8988T (cell line): ENCODE results near the gene FAM78B.

ENCODE experiments used
- DNase-seq: peaks from one replicate; pipeline ENCODE4 v3.0.0; 2011

Gene FAM78B

DNA sequence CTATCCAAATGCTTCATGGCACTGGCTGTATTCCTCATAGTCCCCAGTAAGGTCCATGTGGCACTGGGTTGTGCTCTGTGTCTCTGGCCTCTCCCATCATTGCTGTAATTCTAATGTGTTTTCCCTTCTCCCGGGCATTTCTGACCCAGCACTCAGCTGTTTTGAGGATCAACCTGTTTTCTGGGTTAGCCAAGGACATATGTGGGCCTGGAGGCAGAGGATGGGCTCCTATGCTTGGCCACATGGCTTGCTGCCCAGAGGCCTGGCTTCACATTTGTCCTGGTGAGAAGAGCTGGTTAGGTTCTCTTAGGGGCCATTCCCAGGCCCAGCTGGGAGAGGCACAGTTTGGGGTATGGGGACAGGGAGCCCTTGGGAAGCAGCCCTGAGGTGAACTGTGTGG, 103.1 kb downstream of the FAM78B start:
- no peak for DNase-seq

- DNase-seq, result no peak
Observed at GRCh38 chr1:166062421-166063070, 104.3 kb downstream of the FAM78B start.

DNA sequence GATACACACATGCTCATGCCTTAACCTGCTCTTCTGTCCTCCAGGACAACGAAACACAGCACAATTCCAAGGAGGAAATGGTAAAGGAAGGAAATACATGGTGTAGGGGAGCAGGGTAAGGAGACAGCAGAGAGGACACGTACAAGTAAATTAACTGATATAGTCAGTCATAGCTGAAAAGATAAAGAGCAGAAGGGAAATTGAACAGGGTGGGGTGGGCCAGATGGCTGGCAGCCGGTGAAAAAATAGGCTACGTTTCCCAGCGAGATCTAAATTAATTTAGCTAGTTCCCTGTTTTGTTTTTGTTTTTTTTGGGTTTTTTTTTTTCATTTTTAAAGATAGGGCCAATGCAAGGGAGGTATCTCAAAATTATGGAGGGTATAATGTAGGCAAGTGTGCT, 109.2 kb downstream of the FAM78B start:
- no peak for DNase-seq

GRCh38 chr1:166053395-166053794, 113.4 kb downstream of the FAM78B start:
- DNase-seq, result no peak

- no peak for DNase-seq
Observed at GRCh38 chr1:166040202-166040997, 126.4 kb downstream of the FAM78B start.

DNA sequence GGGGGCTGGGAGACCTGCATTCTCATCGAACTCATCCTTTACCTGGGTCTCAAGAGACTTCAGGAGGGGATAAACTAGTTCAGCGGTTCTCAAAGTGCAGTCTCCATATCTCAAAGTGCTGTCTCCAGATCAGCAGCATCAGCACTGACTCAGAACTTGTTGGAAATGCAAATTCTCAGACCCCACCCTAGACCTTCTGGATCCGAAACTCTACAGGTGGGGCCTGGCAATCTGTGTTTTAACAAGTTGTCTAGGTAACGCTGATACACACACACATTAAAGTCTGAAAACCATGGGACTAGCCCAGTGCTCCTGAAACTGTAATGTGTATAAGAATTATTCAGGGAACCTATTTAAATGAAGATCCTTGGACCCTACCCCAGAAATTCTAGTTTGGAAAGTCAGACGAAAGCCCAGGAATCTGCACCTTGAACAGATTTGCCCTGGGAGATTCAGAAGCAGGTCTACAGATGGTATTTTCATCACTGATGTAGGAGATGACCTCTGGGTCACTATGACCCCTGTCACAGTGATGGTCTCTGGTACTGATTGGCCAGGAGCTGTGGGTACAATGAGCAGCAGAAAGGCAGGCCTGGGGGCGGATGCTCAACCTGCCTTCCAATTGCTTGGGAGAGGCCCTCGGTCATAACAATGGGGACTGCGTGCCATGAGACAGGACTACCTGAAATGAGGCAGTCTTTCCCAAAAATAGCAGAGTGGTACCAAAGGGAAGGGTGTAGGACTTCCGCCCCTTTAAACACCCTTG, 127.2 kb downstream of the FAM78B start:
- DNase-seq, result no peak

DNA sequence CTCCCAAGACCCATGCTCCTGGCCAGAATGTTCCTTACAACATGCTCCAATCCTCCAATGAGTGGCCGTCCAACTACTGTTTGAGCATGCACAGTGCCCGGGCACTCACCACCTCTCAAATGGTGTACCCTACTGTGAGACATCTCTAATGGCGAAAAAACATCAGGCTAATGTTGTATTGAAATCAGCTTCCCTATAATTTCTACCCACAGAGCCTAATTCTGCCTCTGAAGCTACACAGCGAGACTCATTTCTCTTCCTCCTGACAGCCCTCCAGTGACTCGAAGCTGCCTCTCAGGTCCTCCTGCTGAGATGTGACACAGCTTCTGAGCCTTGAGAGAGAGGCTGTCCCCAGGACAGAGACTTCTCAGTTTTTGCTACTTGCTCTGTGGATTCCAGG, 130.7 kb downstream of the FAM78B start:
- no peak for DNase-seq

GRCh38 chr1:166032572-166033371, 134.0 kb downstream of the FAM78B start:
- no peak for DNase-seq

DNA sequence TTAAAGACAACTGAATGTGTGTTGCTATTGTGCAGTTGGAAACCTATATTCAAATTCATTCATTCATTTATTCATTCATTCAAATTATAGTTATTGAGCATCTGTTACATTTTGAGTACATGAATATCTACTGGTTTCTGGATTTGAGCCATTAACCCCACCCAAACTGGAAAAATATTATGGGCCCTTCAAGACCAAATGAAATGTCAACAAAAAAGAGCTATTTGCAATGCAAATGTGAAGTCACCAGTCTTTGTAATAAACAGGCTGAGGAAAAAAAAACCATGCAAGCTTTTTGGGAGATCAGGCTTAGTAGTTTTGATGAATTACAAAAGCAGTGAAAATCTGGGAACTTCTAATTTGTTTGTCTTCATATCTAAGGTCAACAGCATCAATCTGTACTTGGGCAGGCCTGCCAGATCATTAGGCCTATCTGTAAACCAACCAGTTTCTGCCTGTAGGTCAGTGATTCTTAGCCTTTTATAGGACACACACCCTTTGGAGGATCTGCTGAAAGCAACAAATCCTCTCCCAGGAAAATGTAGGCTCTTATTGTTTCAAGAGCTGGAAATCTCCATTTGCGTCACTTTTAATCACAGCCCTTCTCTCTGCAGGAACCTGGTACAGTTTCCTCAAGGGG, 134.7 kb downstream of the FAM78B start:
- DNase-seq, result no peak

DNA sequence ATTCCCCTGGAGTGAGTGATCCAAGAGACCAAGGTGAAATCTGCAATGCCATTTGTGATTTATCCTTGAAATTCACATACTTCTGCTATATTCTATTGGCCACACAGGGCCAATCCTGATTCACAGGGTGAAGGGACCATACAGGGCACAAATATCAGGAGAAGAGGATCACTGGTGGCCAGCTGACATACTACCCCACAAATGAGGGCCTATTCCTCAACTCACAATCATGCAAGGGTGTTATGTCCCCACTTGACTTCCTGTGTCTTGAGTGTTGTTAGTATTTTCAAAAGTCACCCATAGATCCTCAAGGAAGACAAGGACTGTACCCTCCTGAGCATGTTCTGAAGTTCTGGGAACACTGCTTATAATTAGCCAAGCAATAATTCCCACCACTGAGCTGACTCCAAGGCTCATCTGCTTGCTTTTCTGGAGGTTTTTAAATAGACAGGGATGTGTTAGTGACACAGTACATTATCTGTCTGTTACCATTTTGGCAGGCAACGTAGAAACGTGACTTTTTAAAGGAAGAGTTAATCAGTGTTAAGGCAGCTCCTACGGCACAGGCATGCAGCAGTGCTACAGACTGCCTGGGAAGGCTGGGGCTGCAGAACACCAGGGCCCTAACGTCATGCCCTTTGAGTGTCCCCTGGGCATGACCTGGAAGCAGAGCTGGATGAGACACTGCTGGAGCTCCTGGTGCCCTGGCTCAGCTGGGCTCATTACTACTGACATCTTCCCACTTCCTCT, 137.4 kb downstream of the FAM78B start:
- DNase-seq, result no peak

DNA sequence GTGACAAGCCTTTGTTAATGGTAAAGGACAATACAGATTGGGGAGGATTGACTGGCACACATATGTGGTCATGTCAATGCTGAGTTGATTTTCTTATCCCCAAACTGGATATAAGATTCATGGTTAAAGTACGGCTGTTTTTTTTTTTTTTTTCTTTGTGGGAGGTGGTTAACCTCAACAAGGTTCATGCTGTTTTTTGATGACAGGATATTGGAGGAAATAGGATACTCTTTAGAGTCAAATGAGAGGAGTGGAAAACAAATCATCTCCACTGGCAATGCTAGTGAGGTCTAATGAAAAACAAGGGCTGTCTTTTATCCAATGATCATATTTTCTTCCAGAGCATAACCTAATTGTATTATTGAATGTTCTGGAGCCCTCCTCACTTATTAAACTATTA, 140.2 kb downstream of the FAM78B start:
- no peak for DNase-seq

DNA sequence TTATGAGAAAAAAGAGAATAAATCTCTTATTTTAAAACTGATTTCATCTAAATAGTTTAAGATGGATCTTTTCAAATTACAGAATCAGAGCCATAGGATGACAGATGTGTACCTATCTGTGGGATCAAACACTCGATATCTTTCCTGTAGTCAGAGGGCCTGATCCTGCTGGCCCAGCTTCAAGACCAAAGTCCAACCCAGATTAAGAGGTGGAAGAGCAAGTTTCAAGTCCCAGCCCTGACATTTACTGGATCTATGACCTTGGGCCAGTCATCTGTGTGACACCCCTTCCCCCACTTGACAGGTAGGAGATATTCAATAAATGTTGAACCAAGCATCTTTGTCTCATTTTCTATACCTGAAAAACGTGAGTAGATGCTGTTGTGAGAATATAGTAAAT, 140.7 kb downstream of the FAM78B start:
- DNase-seq, result no peak

DNA sequence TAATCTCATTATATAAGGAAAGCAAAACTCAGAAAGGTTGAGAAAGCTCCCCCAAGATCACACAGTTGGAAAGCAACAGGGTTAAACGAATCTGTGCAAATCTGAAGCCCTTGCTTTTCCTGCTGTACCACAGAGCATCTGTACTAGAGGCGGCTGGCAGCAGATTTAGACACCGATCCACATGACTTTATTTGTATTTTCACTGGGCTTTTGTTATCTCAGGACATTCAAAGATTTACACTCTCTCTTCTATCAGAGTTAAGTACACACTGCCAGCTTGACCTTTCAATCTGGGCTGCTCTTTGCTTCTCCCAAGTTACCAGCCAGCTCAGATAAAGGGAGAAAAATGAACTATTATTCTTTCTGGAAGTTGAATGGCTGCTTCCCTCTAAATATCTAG, 146.6 kb downstream of the FAM78B start:
- no peak for DNase-seq
